Bronchial epithelial cell (primary cell): ENCODE results near the gene DPP6. TPM values are rescaled to one million over a fixed set of nuclear protein-coding genes. Genes with fewer than 3 reads are reported as not detected.
"Not testable (repeated sequence)": the region's sequence is repeated elsewhere in the genome, so short reads cannot be mapped to it uniquely, and the experiment has no call there.

Experiments used
- DNase-seq: peaks from one replicate; pipeline ENCODE4 v3.0.0-alpha.2; 2010; ENCODE audit warnings: low read depth
- FAIRE-seq: peaks from 2 replicates; lab custom pipeline; 2011; peaks lifted over from hg19 to GRCh38; lab: Jason Lieb, UNC
- H3K27me3 ChIP-seq: 2 replicates; pipeline ENCODE4 v1.5.1; 2011; ENCODE audit warnings: low read length; ENCODE audit not compliant: control insufficient read depth, insufficient read depth
- H3K36me3 ChIP-seq: 2 replicates; pipeline ENCODE4 v1.5.1; 2011; ENCODE audit warnings: low read length; ENCODE audit not compliant: control insufficient read depth, insufficient read depth
- H3K4me3 ChIP-seq: 2 replicates; pipeline ENCODE4 v1.5.1; 2011; ENCODE audit warnings: mild to moderate bottlenecking, low read depth, low read length, control low read depth
- total RNA-seq: library from RNA; depleted of rRNA; stranded (reverse); fragments of >200 nt; gene quantifications from 2 replicates; pipeline ENCODE4 v1.2.1, GENCODE V29; 2014
- TF ChIP-seq, protein P1 (sequence below): IDR thresholded peaks from 2 replicates; pipeline ENCODE4 v1.5.1; 2011; ENCODE audit warnings: mild to moderate bottlenecking, moderate library complexity, low read length, control low read depth, inconsistent platforms; ENCODE audit not compliant: insufficient read depth, severe bottlenecking

Gene DPP6
- total RNA-seq, 1 donor from 2014 or later = not detected

DNA sequence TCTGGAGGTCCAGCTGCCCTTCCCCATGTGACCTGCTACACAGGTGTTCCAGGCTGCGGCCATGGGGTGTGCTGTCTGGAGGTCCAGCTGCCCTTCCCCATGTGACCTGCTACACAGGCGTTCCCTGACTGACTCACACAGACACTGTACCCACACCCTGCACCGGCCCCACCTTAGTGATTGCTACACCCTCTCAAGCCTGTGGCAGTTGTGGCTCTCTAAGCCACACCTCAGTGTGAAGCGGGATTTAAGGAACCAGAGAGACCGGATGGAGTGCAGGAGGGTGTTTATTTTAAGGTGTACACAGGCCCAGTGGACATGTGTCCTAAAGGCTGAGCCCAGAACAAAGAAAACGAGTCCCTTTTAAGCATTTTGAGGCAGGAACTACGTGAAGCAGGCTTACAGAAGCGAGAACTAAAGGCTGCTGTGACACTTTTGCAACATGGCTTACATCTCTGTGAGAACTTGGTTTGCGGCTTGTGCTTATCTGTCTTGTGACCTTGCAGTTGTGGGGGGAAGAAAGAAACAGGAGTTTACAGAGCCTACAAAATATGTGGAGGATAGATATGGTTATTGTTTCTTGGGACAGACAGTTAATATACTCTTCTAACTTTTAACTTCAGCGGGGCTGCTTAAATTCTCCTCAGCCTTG is 624.4 kb downstream of the DPP6 start:
- Histone ChIP-seq H3K4me3 (no peak overlapping the region), H3K36me3 (no peaks in the 10 kb centered on the region), H3K27me3 (no peaks in the 10 kb centered on the region)
- TF ChIP-seq, protein P1, sequence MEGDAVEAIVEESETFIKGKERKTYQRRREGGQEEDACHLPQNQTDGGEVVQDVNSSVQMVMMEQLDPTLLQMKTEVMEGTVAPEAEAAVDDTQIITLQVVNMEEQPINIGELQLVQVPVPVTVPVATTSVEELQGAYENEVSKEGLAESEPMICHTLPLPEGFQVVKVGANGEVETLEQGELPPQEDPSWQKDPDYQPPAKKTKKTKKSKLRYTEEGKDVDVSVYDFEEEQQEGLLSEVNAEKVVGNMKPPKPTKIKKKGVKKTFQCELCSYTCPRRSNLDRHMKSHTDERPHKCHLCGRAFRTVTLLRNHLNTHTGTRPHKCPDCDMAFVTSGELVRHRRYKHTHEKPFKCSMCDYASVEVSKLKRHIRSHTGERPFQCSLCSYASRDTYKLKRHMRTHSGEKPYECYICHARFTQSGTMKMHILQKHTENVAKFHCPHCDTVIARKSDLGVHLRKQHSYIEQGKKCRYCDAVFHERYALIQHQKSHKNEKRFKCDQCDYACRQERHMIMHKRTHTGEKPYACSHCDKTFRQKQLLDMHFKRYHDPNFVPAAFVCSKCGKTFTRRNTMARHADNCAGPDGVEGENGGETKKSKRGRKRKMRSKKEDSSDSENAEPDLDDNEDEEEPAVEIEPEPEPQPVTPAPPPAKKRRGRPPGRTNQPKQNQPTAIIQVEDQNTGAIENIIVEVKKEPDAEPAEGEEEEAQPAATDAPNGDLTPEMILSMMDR = no peak
- DNase-seq = no peak
- no peak for FAIRE-seq

DNA sequence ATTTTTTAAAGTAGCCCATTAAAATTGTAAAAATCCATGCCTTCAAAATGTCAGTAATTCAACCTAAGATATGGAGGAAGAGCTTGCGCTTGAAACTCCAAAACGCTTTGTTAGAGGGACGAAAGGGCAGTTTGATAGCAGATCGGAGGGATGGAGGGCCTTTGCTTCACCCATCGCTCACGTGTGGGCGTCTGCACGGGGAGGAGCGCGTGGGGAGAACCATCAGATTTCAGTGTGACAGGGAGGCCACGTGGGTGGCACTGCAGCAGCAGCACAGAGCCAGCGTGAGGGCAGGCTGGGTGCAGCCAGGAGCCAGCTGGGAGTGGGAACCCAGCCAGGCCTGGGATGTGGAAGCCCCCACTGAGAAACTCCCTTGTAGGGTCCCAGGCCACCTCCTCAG is 625.3 kb downstream of the DPP6 start:
- Histone ChIP-seq H3K4me3 (no peak overlapping the region), H3K36me3 (no peaks in the 10 kb centered on the region), H3K27me3 (no peaks in the 10 kb centered on the region)
- DNase-seq (no peak), FAIRE-seq (no peak)
- TF ChIP-seq, protein P1 = no peak

DNA sequence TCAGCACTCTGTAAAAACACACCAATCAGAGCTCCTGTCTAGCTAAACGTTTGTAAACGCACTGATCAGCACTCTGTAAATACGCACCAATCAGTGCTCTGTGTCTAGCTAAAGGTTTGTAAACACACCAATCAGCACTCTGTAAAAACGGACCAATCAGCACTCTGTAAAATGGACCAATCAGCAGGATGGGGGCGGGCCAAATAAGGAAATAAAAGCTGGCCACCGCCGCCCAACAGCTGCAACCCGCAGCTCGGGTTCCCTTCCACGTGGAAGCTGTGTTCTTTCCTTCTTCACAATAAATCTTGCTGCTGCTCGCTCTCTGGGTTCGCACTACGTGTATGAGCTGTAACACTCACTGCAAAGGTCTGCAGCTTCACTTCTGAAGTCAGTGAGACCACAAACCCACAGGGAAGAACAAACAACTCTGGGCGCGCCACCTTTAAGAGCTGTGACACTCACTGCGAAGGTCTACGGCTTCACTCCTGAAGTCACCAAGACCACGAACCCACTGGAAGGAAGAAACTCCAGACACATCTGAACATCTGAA is 625.9 kb downstream of the DPP6 start:
- H3K27me3 ChIP-seq, DNase-seq, H3K4me3 ChIP-seq, H3K36me3 ChIP-seq, FAIRE-seq: not testable (repeated sequence)

DNA sequence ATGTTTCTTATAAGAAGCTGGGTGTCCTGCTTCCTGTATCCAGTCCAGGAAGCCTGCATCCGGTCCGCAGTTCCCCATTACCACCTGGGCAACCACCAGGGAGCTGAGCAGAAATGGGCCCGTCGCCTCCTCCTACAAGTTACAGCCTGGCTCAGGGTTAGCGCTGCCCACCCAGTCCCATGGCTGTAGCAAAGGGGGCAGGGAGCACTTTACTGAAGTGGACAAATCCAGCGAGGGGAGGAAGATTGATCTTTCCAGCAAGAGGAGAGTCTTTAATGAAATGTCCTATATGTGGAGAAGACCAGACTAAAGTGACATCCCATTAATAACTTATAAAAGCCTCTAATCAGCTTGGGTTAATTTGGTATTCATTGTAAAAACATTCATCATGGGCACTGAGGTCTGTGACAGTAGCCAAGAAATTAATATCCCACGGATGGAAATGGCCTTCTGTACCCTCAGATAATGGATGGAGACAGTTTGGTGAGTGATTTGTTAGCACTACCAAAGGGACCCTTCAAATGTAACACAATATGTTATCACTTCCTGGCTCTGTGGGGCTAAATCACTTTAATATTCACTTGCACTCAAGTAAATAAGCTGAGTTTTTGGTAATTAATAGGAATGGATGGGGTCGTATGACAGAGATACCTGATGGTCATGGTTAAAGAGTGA is 627.3 kb downstream of the DPP6 start:
- Histone ChIP-seq H3K36me3 (no peaks in the 10 kb centered on the region), H3K27me3 (no peaks in the 10 kb centered on the region), H3K4me3 (no peak overlapping the region)
- FAIRE-seq (no peak), DNase-seq (no peak)
- TF ChIP-seq, protein P1 = no peak

DNA sequence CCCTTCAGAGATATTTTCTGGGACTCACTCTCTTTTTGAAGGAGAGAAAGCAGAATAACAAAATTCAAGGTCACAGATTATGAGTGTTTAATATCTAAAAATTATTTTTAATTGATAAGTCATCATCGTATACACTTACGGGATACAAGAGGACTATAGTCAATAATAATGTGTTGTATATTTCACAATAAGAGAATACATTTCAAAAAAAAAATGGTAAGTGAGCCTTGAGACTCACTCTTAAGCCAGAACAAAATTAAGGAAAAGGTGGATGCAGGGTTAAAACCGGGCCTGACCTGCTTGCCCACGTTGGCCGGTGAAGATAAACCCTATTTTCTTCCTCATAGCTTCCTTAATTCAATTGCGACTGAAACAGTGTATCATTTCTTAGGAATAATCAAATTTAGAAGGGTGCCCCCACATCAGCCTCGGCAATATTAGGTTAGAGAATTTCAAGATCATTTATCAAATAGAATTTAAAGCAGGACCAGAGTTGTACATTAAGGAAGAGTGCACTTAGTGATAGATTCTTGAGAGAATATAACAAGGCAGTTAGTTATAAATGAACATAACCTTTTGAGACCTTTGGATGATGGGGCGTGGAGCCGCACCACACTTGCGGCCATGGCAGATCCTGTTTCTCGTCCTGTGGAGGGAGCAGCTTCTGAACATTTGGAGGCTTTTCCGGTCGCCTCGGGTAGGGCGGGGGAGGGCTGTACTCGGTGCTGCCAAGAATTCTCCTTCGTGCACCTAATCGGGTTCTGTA is 628.9 kb downstream of the DPP6 start:
- FAIRE-seq = no peak
- H3K36me3 ChIP-seq = no peaks in the 10 kb centered on the region
- H3K27me3 ChIP-seq = no peaks in the 10 kb centered on the region
- TF ChIP-seq, protein P1 = no peak
- no peak overlapping the region for H3K4me3 ChIP-seq
- no peak for DNase-seq

DNA sequence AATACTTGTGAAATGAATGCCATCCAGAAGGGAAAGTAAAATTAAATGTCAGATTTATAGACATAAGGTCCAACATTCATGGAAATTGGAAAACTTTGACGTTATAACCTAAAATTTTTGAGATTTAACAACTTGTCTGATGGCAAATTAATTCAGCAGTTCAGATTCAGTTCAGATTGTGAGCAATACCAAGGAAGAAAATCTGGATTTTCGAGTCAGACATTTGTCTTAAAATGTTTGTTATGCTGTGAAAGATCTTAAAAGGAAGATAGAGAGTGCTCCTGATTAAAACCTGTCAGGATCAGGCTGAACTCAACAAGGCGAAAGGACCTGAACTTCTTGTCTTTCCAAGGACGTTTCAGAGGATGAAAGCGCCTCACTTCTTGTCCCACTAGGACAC is 629.8 kb downstream of the DPP6 start:
- no peaks in the 10 kb centered on the region for H3K36me3 ChIP-seq
- TF ChIP-seq, protein P1 = no peak
- no peaks in the 10 kb centered on the region for H3K27me3 ChIP-seq
- FAIRE-seq (no peak), DNase-seq (no peak)
- H3K4me3 ChIP-seq = no peak overlapping the region
